ENCODE results near the gene IRF2BPL. TPM values are rescaled to one million over a fixed set of nuclear protein-coding genes. Genes with fewer than 3 reads are reported as not detected.

The IRF2BPL gene
- total and polyA plus RNA-seq, 2 of the 8 experiments (the other 6 are each of a cell fraction or from before 2014, with no cell fraction given) = 18.8 to 57.0 TPM

DNA sequence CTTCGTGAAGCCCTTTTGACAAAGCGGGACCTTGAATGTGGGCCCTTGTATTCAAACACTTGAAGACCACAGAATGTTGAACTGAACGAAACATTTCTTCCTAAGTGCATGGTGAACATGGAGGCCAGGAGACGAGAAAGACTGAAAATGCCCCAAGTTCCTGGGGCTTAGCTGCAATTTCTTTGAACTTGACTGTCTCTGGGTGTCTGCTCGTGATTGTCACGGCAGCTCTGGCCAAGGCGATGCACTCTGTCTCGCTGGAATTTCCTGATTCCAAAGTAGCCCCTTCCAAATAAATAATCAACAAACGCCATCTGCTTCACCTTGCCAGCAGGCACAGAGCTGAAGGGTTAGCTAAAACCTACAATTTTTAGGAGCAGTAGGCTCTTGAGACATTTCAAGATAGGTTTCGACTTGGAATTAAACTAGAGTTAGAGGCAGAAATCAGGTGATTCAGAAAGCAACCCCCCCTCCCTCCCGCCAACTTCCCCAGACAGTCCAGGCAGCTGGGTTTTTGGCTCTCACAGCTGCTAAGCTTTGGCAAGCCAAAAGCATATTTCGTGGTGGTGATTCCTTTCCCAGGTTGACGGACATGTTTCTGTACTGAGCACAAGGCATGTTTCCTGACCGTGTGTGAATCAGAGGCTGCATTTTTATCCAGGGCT, 13.5 kb upstream of the IRF2BPL start (continued):
- TF ChIP-seq, protein P1, sequence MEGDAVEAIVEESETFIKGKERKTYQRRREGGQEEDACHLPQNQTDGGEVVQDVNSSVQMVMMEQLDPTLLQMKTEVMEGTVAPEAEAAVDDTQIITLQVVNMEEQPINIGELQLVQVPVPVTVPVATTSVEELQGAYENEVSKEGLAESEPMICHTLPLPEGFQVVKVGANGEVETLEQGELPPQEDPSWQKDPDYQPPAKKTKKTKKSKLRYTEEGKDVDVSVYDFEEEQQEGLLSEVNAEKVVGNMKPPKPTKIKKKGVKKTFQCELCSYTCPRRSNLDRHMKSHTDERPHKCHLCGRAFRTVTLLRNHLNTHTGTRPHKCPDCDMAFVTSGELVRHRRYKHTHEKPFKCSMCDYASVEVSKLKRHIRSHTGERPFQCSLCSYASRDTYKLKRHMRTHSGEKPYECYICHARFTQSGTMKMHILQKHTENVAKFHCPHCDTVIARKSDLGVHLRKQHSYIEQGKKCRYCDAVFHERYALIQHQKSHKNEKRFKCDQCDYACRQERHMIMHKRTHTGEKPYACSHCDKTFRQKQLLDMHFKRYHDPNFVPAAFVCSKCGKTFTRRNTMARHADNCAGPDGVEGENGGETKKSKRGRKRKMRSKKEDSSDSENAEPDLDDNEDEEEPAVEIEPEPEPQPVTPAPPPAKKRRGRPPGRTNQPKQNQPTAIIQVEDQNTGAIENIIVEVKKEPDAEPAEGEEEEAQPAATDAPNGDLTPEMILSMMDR (IDR thresholded peaks at IDR 0.05; ENCODE audit: control extremely low read depth in 1 of 3, insufficient read depth in 1 of 3, low read depth in 1 of 3, low read length in 3 of 3) = no peak
- TF ChIP-seq GTF2F1 (IDR thresholded peaks at IDR 0.05; ENCODE audit: borderline replicate concordance, low read depth, low read length) (no peak), SIN3A (conservative IDR thresholded peaks at IDR 0.05 in 1 of 2, IDR thresholded peaks at IDR 0.05 in 1 of 2; ENCODE audit: low read depth in 1 of 2, low read length in 2 of 2) (no peak), TCF12 (IDR thresholded peaks at IDR 0.05; ENCODE audit: low read depth, low read length) (no peak), NANOG (IDR thresholded peaks at IDR 0.05; ENCODE audit: insufficient read depth, low read depth, low read length, poor library complexity, severe bottlenecking) (no peak)
